Neural progenitor cell (in vitro differentiated cells): ENCODE data around the gene MGMT. TPM values are rescaled to one million over a fixed set of nuclear protein-coding genes. Genes with fewer than 3 reads are reported as not detected.

ENCODE experiments used
- DNase-seq: peaks from one replicate; pipeline ENCODE4 v3.0.0-alpha.2; 2016; ENCODE audit warnings: low spot score
- H2AFZ ChIP-seq: fragments of 200-600 bp; sonication (generic); replicated peaks from 2 replicates; pipeline ENCODE4 v1.6.1; 2016; ENCODE audit warnings: antibody characterized with exemption
- H3F3A ChIP-seq: fragments of 200-600 bp; sonication (generic); 2 replicates; pipeline ENCODE4 v1.6.1; 2016; ENCODE audit warnings: antibody characterized with exemption, low read depth
- H3K27ac ChIP-seq: fragments of 200-600 bp; sonication (generic); 2 replicates; pipeline ENCODE4 v1.5.1; 2016; ENCODE audit warnings: mild to moderate bottlenecking
- H3K27me3 ChIP-seq: fragments of 200-600 bp; sonication (generic); 2 replicates; pipeline ENCODE4 v1.6.1; 2016; ENCODE audit warnings: mild to moderate bottlenecking, moderate library complexity
- H3K36me3 ChIP-seq: fragments of 200-600 bp; sonication (generic); 2 replicates; pipeline ENCODE4 v1.5.1; 2016
- H3K4me1 ChIP-seq: fragments of 200-600 bp; sonication (generic); 2 replicates; pipeline ENCODE4 v1.6.1; 2016; ENCODE audit warnings: mixed run types
- H3K4me2 ChIP-seq: fragments of 200-600 bp; sonication (generic); 2 replicates; pipeline ENCODE4 v1.6.1; 2016
- H3K4me3 ChIP-seq: fragments of 200-600 bp; sonication (generic); 2 replicates; pipeline ENCODE4 v1.5.1; 2016
- H3K79me2 ChIP-seq: fragments of 200-600 bp; sonication (generic); 2 replicates; pipeline ENCODE4 v1.6.1; 2016; ENCODE audit warnings: low read depth
- H3K9ac ChIP-seq: fragments of 200-600 bp; sonication (generic); 2 replicates; pipeline ENCODE4 v1.6.1; 2016
- H3K9me3 ChIP-seq: fragments of 200-600 bp; sonication (generic); 2 replicates; pipeline ENCODE4 v1.5.1; 2016; ENCODE audit warnings: low read depth
- H4K20me1 ChIP-seq: fragments of 200-600 bp; sonication (generic); 2 replicates; pipeline ENCODE4 v1.6.1; 2016; ENCODE audit warnings: low read depth
- H3K27ac Mint-ChIP-seq: 3 replicates; pipeline ENCODE4 v1.8.0; 2021; ENCODE audit warnings: mixed read lengths
- H3K27me3 Mint-ChIP-seq: 2 replicates; pipeline ENCODE4 v1.8.0; 2022; ENCODE audit warnings: low read depth, mild to moderate bottlenecking, inconsistent platforms, moderate library complexity, mixed read lengths; ENCODE audit not compliant: insufficient read depth
- H3K36me3 Mint-ChIP-seq: 3 replicates; pipeline ENCODE4 v1.8.0; 2021; ENCODE audit warnings: mixed read lengths
- H3K4me1 Mint-ChIP-seq: 3 replicates; pipeline ENCODE4 v1.8.0; 2021; ENCODE audit warnings: mixed read lengths
- H3K4me3 Mint-ChIP-seq: 3 replicates; pipeline ENCODE4 v1.8.0; 2021; ENCODE audit warnings: mild to moderate bottlenecking, moderate library complexity, mixed read lengths
- H3K9me3 Mint-ChIP-seq: 3 replicates; pipeline ENCODE4 v1.8.0; 2020; ENCODE audit warnings: mixed read lengths
- EZH2 ChIP-seq: fragments of 200-600 bp; sonication (generic); IDR thresholded peaks from 2 replicates; pipeline ENCODE4 v1.6.1; 2017; ENCODE audit warnings: antibody characterized with exemption, mild to moderate bottlenecking, moderate library complexity
- EZH2phosphoT487 ChIP-seq: fragments of 200-600 bp; sonication (generic); IDR thresholded peaks from 2 replicates; pipeline ENCODE4 v1.6.1; 2017; ENCODE audit warnings: antibody characterized with exemption
- total RNA-seq: library from RNA; depleted of rRNA; stranded (reverse); fragments of >200 nt; gene quantifications from 2 replicates; pipeline ENCODE4 v1.2.3, GENCODE V29; 2015; ENCODE audit warnings: low replicate concordance
- TF ChIP-seq, protein P1 (sequence below): fragments of 200-600 bp; sonication (generic); IDR thresholded peaks from 2 replicates; pipeline ENCODE4 v1.5.1; 2017; ENCODE audit warnings: antibody characterized with exemption, mild to moderate bottlenecking

Gene MGMT
- total RNA-seq, 1 donor from 2014 or later = 17.5 TPM

DNA sequence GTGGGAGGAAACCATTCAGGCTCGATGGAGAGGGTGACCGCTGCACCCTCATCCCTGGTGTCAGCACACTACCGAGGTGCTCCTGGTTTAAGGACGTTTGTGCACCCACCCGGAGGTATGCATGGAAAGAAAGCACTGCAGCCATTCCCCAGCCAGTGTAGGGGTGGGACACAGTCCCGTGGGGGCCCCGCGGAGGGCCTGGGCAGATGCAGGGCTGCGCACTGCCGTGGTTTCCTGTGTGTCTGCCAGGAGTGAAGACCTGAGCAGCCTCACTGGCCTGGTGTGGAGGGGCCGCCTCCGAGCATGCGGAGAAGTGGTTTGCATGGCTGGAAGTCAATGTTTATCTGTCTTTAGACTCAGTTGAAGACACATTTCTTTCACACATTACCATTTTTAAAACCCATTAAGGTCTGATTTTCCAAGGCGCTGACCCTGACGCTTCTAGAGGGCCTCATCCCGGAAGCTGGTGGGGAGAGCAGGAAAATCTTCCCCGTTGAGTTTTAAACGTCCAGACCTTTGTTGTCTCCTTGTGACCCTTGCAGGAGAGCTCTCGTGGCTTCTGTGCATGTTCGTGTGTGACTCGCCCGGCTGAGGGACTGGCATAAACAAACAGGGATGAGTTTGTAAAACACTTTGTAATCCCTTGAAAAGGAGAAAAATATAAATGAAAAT is 188.1 kb downstream of the MGMT start:
- Histone ChIP-seq H3K36me3 (no peaks in the 10 kb centered on the region), H4K20me1 (no peaks in the 10 kb centered on the region), H3K27ac (no peak overlapping the region), H2AFZ (no peak overlapping the region), H3K9me3 (no peaks in the 10 kb centered on the region), H3K27me3 (no peaks in the 10 kb centered on the region), H3K79me2 (no peaks in the 10 kb centered on the region), H3K9ac (no peak overlapping the region), H3K4me2 (no peak overlapping the region), H3K4me1 (peaks cover 4% of the 10 kb centered on the region), H3K4me3 (no peak overlapping the region), H3F3A (no peaks in the 10 kb centered on the region)
- Mint-ChIP-seq H3K9me3 (no peaks in the 10 kb centered on the region), H3K4me1 (peaks cover 28% of the 10 kb centered on the region), H3K27ac (no peak overlapping the region), H3K27me3 (peaks cover 2% of the 10 kb centered on the region), H3K4me3 (no peak overlapping the region), H3K36me3 (peaks cover 2% of the 10 kb centered on the region)
- TF ChIP-seq, protein P1, sequence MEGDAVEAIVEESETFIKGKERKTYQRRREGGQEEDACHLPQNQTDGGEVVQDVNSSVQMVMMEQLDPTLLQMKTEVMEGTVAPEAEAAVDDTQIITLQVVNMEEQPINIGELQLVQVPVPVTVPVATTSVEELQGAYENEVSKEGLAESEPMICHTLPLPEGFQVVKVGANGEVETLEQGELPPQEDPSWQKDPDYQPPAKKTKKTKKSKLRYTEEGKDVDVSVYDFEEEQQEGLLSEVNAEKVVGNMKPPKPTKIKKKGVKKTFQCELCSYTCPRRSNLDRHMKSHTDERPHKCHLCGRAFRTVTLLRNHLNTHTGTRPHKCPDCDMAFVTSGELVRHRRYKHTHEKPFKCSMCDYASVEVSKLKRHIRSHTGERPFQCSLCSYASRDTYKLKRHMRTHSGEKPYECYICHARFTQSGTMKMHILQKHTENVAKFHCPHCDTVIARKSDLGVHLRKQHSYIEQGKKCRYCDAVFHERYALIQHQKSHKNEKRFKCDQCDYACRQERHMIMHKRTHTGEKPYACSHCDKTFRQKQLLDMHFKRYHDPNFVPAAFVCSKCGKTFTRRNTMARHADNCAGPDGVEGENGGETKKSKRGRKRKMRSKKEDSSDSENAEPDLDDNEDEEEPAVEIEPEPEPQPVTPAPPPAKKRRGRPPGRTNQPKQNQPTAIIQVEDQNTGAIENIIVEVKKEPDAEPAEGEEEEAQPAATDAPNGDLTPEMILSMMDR = no peak
- TF ChIP-seq EZH2phosphoT487 (no peak), EZH2 (no peak)
- DNase-seq = no peak

DNA sequence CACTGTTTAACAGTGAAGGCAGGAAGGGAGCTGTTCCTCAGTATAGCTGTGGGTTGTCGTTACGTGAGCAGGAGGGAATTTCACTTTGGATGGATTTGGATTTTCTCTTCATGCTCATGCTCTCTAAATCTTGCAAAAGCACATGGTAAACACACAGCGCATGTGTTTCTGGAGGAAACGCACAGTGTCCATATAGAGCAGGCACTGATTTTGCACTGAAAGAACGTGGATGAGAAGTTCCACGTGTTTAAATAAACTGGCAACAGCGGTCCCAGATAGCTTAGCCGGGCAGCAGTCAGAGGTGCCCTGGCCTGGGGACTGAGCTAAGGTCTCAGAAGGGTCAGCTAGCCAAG is 188.6 kb downstream of the MGMT start:
- no peaks in the 10 kb centered on the region for H4K20me1 ChIP-seq
- Mint-ChIP-seq H3K9me3 (no peaks in the 10 kb centered on the region), H3K4me1 (peaks cover 30% of the 10 kb centered on the region), H3K27me3 (peaks cover 2% of the 10 kb centered on the region), H3K4me3 (no peak overlapping the region), H3K27ac (no peak overlapping the region), H3K36me3 (peaks cover 2% of the 10 kb centered on the region)
- H3K9ac ChIP-seq = no peak overlapping the region
- H2AFZ ChIP-seq = no peak overlapping the region
- H3K4me2 ChIP-seq = no peak overlapping the region
- peaks cover 4% of the 10 kb centered on the region for H3K4me1 ChIP-seq
- no peaks in the 10 kb centered on the region for H3K36me3 ChIP-seq
- H3K27me3 ChIP-seq = no peaks in the 10 kb centered on the region
- H3F3A ChIP-seq = no peaks in the 10 kb centered on the region
- no peaks in the 10 kb centered on the region for H3K9me3 ChIP-seq
- no peaks in the 10 kb centered on the region for H3K79me2 ChIP-seq
- no peak overlapping the region for H3K4me3 ChIP-seq
- H3K27ac ChIP-seq = no peak overlapping the region
- TF ChIP-seq EZH2 = no peak
- TF ChIP-seq, protein P1 = no peak
- no peak for TF ChIP-seq EZH2phosphoT487
- no peak for DNase-seq

GRCh38 chr10:129656642-129657041 is 189.6 kb downstream of the MGMT start:
- Mint-ChIP-seq H3K4me1 (peaks cover 33% of the 10 kb centered on the region), H3K27me3 (peaks cover 2% of the 10 kb centered on the region), H3K9me3 (no peaks in the 10 kb centered on the region), H3K4me3 (no peak overlapping the region), H3K36me3 (peaks cover 2% of the 10 kb centered on the region), H3K27ac (no peak overlapping the region)
- TF ChIP-seq EZH2 = no peak
- TF ChIP-seq, protein P1 = no peak
- TF ChIP-seq EZH2phosphoT487 = no peak
- no peak overlapping the region for H3K27ac ChIP-seq
- no peaks in the 10 kb centered on the region for H3K27me3 ChIP-seq
- DNase-seq = no peak
- H3K9me3 ChIP-seq = no peaks in the 10 kb centered on the region
- H4K20me1 ChIP-seq = no peaks in the 10 kb centered on the region
- H3F3A ChIP-seq = no peaks in the 10 kb centered on the region
- H3K9ac ChIP-seq = no peak overlapping the region
- H2AFZ ChIP-seq = no peak overlapping the region
- no peaks in the 10 kb centered on the region for H3K36me3 ChIP-seq
- H3K4me3 ChIP-seq = no peak overlapping the region
- peaks cover 4% of the 10 kb centered on the region for H3K4me1 ChIP-seq
- no peak overlapping the region for H3K4me2 ChIP-seq
- H3K79me2 ChIP-seq = no peaks in the 10 kb centered on the region
